ENCODE measurements around the gene RDH11. TPM values are rescaled to one million over a fixed set of nuclear protein-coding genes. Genes with fewer than 3 reads are reported as not detected.

The RDH11 gene
- total and polyA plus RNA-seq, 2 donors (not counting 3 experiments of a cell fraction or from before 2014, with no cell fraction given), result 79.8 to 93.2 TPM

DNA sequence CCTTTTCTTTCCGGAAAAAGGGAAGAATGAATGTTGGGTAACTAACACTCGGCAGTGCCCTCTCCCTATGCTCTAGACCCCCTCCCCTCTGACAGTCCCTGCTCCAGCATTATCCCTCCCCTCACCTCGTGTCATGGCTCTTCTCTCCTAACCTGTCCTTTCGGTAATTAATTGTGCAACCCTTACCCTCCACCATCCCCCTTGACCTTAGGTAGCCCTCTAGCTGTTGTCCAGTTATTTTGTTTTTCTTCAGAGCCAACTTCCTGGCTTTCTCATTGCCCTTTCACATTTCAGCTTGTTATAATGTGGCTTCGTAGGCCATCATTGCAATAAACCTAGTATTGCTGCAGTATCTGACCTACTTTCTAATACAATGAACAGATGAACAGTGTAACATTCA lies 64.6 kb downstream of the RDH11 start:
- H3K9me3 ChIP-seq (replicated peaks; ENCODE audit: control insufficient read depth, insufficient read depth, low read length), result no peaks in the 10 kb centered on the region
- H3K36me3 ChIP-seq (ENCODE audit: control insufficient read depth in 2 of 2, extremely low read depth in 1 of 2, insufficient read depth in 2 of 2, low read length in 2 of 2), result no peaks in the 10 kb centered on the region
- dilution Hi-C loops (cut with MboI; ENCODE audit: extremely low pct_ligation_motif_present, low sequenced_read_pairs), result no loop called here
- intact Hi-C loops (cut with micrococcal nuclease), result no loop called here
- POLR2A ChIA-PET, result no interaction called here
- no peaks in the 10 kb centered on the region for H3K4me1 ChIP-seq (ENCODE audit: control insufficient read depth, extremely low read depth, insufficient read depth, low read length)
- H3K4me3 ChIP-seq (replicated peaks in 1 of 3; ENCODE audit: insufficient read depth in 1 of 3, low read depth in 1 of 3, low read length in 3 of 3), result no peak overlapping the region
- no peak overlapping the region for H2AFZ ChIP-seq (ENCODE audit: low read depth, low read length)
- FAIRE-seq (no peak), DNase-seq (ENCODE audit: low read depth, low spot score) (no peak)
- H4K20me1 ChIP-seq (replicated peaks; ENCODE audit: control insufficient read depth, extremely low read depth, insufficient read depth, low read length), result no peaks in the 10 kb centered on the region
- BruUV-seq (replicated peaks), result no TSS peak
- H3K79me2 ChIP-seq (ENCODE audit: control insufficient read depth, insufficient read depth, low read length), result no peaks in the 10 kb centered on the region
- TF ChIP-seq EZH2 (IDR thresholded peaks at IDR 0.05; ENCODE audit: borderline replicate concordance, low read depth, low read length, severe bottlenecking) (no peak), FOS (IDR thresholded peaks at IDR 0.05; ENCODE audit: borderline replicate concordance, insufficient read depth, low read length) (no peak), GATA2 (IDR thresholded peaks at IDR 0.05; ENCODE audit: insufficient read depth, insufficient read length, low read depth, low read length) (no peak), MYC (IDR thresholded peaks at IDR 0.05; ENCODE audit: low read depth, low read length) (no peak), JUN (IDR thresholded peaks at IDR 0.05; ENCODE audit: borderline replicate concordance, insufficient read depth, insufficient read length, low read depth) (no peak), POLR2AphosphoS5 (IDR thresholded peaks at IDR 0.05; ENCODE audit: insufficient read depth, low read depth, low read length) (no peak), POLR2A (IDR thresholded peaks at IDR 0.05; ENCODE audit: low read depth, low read length) (no peak)
- TF ChIP-seq, protein P1, sequence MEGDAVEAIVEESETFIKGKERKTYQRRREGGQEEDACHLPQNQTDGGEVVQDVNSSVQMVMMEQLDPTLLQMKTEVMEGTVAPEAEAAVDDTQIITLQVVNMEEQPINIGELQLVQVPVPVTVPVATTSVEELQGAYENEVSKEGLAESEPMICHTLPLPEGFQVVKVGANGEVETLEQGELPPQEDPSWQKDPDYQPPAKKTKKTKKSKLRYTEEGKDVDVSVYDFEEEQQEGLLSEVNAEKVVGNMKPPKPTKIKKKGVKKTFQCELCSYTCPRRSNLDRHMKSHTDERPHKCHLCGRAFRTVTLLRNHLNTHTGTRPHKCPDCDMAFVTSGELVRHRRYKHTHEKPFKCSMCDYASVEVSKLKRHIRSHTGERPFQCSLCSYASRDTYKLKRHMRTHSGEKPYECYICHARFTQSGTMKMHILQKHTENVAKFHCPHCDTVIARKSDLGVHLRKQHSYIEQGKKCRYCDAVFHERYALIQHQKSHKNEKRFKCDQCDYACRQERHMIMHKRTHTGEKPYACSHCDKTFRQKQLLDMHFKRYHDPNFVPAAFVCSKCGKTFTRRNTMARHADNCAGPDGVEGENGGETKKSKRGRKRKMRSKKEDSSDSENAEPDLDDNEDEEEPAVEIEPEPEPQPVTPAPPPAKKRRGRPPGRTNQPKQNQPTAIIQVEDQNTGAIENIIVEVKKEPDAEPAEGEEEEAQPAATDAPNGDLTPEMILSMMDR (IDR thresholded peaks at IDR 0.05; ENCODE audit: extremely low read depth in 1 of 2, insufficient read depth in 1 of 2, low read depth in 1 of 2, low read length in 2 of 2), result no peak
- TF ChIP-seq, protein P2, sequence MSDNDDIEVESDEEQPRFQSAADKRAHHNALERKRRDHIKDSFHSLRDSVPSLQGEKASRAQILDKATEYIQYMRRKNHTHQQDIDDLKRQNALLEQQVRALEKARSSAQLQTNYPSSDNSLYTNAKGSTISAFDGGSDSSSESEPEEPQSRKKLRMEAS (IDR thresholded peaks at IDR 0.05; ENCODE audit: insufficient read depth, insufficient read length), result no peak
- H3K4me2 ChIP-seq (ENCODE audit: insufficient read depth, low read length), result no peak overlapping the region
- H3K27ac ChIP-seq (ENCODE audit: insufficient read depth, low read depth, low read length), result no peak overlapping the region
- H3K9ac ChIP-seq (replicated peaks; ENCODE audit: extremely low read depth, insufficient read depth, low read length), result no peak overlapping the region
- CTCF ChIA-PET, result interaction anchor here (0.7 to 1.6 kb wide), 5 partner anchors 11 to 38 kb away, joined by 3 to 13 read pairs (median 5); partner anchors contain the start of gene ARG2
- H3K27me3 ChIP-seq (ENCODE audit: control insufficient read depth in 2 of 2, insufficient read depth in 2 of 2, low read length in 2 of 2), result no peaks in the 10 kb centered on the region
- no peaks in the 10 kb centered on the region for H3K9me1 ChIP-seq (replicated peaks; ENCODE audit: control insufficient read depth, extremely low read depth, insufficient read depth, low read length)

All from endothelial cell of umbilical vein (primary cell).